Activated naive CD4-positive, alpha-beta T cell treated with anti-CD3 and anti-CD28 coated beads, Interleukin-2, amount 50 U/mL, for 24 hours (primary cell): ENCODE measurements around the gene GGT7.

Source experiments
- H3K27ac Mint-ChIP-seq: one replicate; pipeline ENCODE4 v1.8.0; 2021; ENCODE audit warnings: mild to moderate bottlenecking, mixed read lengths
- H3K27me3 Mint-ChIP-seq: one replicate; pipeline ENCODE4 v1.8.0; 2021; ENCODE audit warnings: mixed read lengths
- H3K36me3 Mint-ChIP-seq: one replicate; pipeline ENCODE4 v1.8.0; 2021; ENCODE audit warnings: mixed read lengths
- H3K4me1 Mint-ChIP-seq: one replicate; pipeline ENCODE4 v1.8.0; 2021; ENCODE audit warnings: mixed read lengths
- H3K4me3 Mint-ChIP-seq: one replicate; pipeline ENCODE4 v1.8.0; 2021; ENCODE audit warnings: mild to moderate bottlenecking, mixed read lengths
- H3K9me3 Mint-ChIP-seq: one replicate; pipeline ENCODE4 v1.8.0; 2021; ENCODE audit warnings: mixed read lengths

Gene GGT7

GRCh38 chr20:34871966-34872621 lies 562 bp downstream of the GGT7 start:
- H3K4me3 Mint-ChIP-seq = peak overlapping the region; percentile 92
- H3K9me3 Mint-ChIP-seq = no peaks in the 10 kb centered on the region
- peaks cover 2% of the 10 kb centered on the region for H3K36me3 Mint-ChIP-seq
- H3K27ac Mint-ChIP-seq = peak overlapping the region; percentile 84
- H3K27me3 Mint-ChIP-seq = no peaks in the 10 kb centered on the region
- H3K4me1 Mint-ChIP-seq = peaks cover 68% of the 10 kb centered on the region

- H3K9me3 Mint-ChIP-seq = no peaks in the 10 kb centered on the region
- no peak overlapping the region for H3K27ac Mint-ChIP-seq
- H3K27me3 Mint-ChIP-seq = no peaks in the 10 kb centered on the region
- H3K4me3 Mint-ChIP-seq = peak overlapping the region; percentile 92
- peaks cover 2% of the 10 kb centered on the region for H3K36me3 Mint-ChIP-seq
- H3K4me1 Mint-ChIP-seq = peaks cover 63% of the 10 kb centered on the region
Measured at GRCh38 chr20:34871320-34871926, 1.2 kb downstream of the GGT7 start.

- H3K9me3 Mint-ChIP-seq = no peaks in the 10 kb centered on the region
- peaks cover 4% of the 10 kb centered on the region for H3K36me3 Mint-ChIP-seq
- no peaks in the 10 kb centered on the region for H3K27me3 Mint-ChIP-seq
- peaks cover under 1% of the 10 kb centered on the region for H3K4me1 Mint-ChIP-seq
- H3K4me3 Mint-ChIP-seq = no peak overlapping the region
- H3K27ac Mint-ChIP-seq = no peak overlapping the region
Measured at GRCh38 chr20:34864216-34864615, 8.4 kb downstream of the GGT7 start.

- Mint-ChIP-seq H3K9me3 (no peaks in the 10 kb centered on the region), H3K27ac (no peak overlapping the region), H3K4me3 (no peak overlapping the region), H3K4me1 (no peaks in the 10 kb centered on the region), H3K36me3 (peaks cover 5% of the 10 kb centered on the region), H3K27me3 (no peaks in the 10 kb centered on the region)
Measured at GRCh38 chr20:34863421-34863965, 9.2 kb downstream of the GGT7 start.

- Mint-ChIP-seq H3K36me3 (peaks cover 10% of the 10 kb centered on the region), H3K9me3 (no peaks in the 10 kb centered on the region), H3K4me3 (no peak overlapping the region), H3K4me1 (no peaks in the 10 kb centered on the region), H3K27ac (no peak overlapping the region), H3K27me3 (no peaks in the 10 kb centered on the region)
Measured at GRCh38 chr20:34862724-34863123, 9.9 kb downstream of the GGT7 start.

GRCh38 chr20:34861386-34862084 lies 11.1 kb downstream of the GGT7 start:
- Mint-ChIP-seq H3K27me3 (no peaks in the 10 kb centered on the region), H3K27ac (no peak overlapping the region), H3K4me1 (no peaks in the 10 kb centered on the region), H3K36me3 (peaks cover 10% of the 10 kb centered on the region), H3K4me3 (no peak overlapping the region), H3K9me3 (no peaks in the 10 kb centered on the region)

GRCh38 chr20:34859826-34860545 lies 12.7 kb downstream of the GGT7 start:
- no peaks in the 10 kb centered on the region for H3K9me3 Mint-ChIP-seq
- no peaks in the 10 kb centered on the region for H3K4me1 Mint-ChIP-seq
- no peak overlapping the region for H3K27ac Mint-ChIP-seq
- peaks cover 10% of the 10 kb centered on the region for H3K36me3 Mint-ChIP-seq
- no peak overlapping the region for H3K4me3 Mint-ChIP-seq
- no peaks in the 10 kb centered on the region for H3K27me3 Mint-ChIP-seq

- H3K4me1 Mint-ChIP-seq = no peaks in the 10 kb centered on the region
- no peak overlapping the region for H3K27ac Mint-ChIP-seq
- no peaks in the 10 kb centered on the region for H3K9me3 Mint-ChIP-seq
- H3K4me3 Mint-ChIP-seq = no peak overlapping the region
- peaks cover 10% of the 10 kb centered on the region for H3K36me3 Mint-ChIP-seq
- H3K27me3 Mint-ChIP-seq = no peaks in the 10 kb centered on the region
Measured at GRCh38 chr20:34859367-34859766, 13.3 kb downstream of the GGT7 start.

GRCh38 chr20:34852298-34852697 lies 20.4 kb downstream of the GGT7 start:
- Mint-ChIP-seq H3K4me1 (no peaks in the 10 kb centered on the region), H3K27me3 (no peaks in the 10 kb centered on the region), H3K4me3 (no peak overlapping the region), H3K9me3 (no peaks in the 10 kb centered on the region), H3K36me3 (peaks cover 1% of the 10 kb centered on the region), H3K27ac (no peak overlapping the region)

- H3K36me3 Mint-ChIP-seq = peaks cover 1% of the 10 kb centered on the region
- H3K4me3 Mint-ChIP-seq = no peak overlapping the region
- no peaks in the 10 kb centered on the region for H3K9me3 Mint-ChIP-seq
- H3K27ac Mint-ChIP-seq = no peak overlapping the region
- H3K4me1 Mint-ChIP-seq = no peaks in the 10 kb centered on the region
- no peaks in the 10 kb centered on the region for H3K27me3 Mint-ChIP-seq
Measured at GRCh38 chr20:34850969-34851368, 21.7 kb downstream of the GGT7 start.

- no peaks in the 10 kb centered on the region for H3K4me1 Mint-ChIP-seq
- no peaks in the 10 kb centered on the region for H3K27me3 Mint-ChIP-seq
- peaks cover 1% of the 10 kb centered on the region for H3K36me3 Mint-ChIP-seq
- no peak overlapping the region for H3K27ac Mint-ChIP-seq
- H3K9me3 Mint-ChIP-seq = no peaks in the 10 kb centered on the region
- H3K4me3 Mint-ChIP-seq = no peak overlapping the region
Measured at GRCh38 chr20:34849778-34850177, 22.9 kb downstream of the GGT7 start.

GRCh38 chr20:34848597-34848996 lies 24.1 kb downstream of the GGT7 start:
- Mint-ChIP-seq H3K27ac (peak overlapping the region; percentile 30), H3K4me1 (no peaks in the 10 kb centered on the region), H3K36me3 (peaks cover 1% of the 10 kb centered on the region), H3K27me3 (no peaks in the 10 kb centered on the region), H3K4me3 (no peak overlapping the region), H3K9me3 (no peaks in the 10 kb centered on the region)

- Mint-ChIP-seq H3K9me3 (no peaks in the 10 kb centered on the region), H3K36me3 (peaks cover under 1% of the 10 kb centered on the region), H3K27ac (no peak overlapping the region), H3K4me1 (no peaks in the 10 kb centered on the region), H3K27me3 (no peaks in the 10 kb centered on the region), H3K4me3 (no peak overlapping the region)
Measured at GRCh38 chr20:34843421-34843820, 29.2 kb downstream of the GGT7 start.

- no peak overlapping the region for H3K4me3 Mint-ChIP-seq
- no peaks in the 10 kb centered on the region for H3K9me3 Mint-ChIP-seq
- no peaks in the 10 kb centered on the region for H3K4me1 Mint-ChIP-seq
- no peak overlapping the region for H3K27ac Mint-ChIP-seq
- no peaks in the 10 kb centered on the region for H3K27me3 Mint-ChIP-seq
- no peaks in the 10 kb centered on the region for H3K36me3 Mint-ChIP-seq
Measured at GRCh38 chr20:34842143-34842542, 30.5 kb downstream of the GGT7 start.

GRCh38 chr20:34834459-34834893 lies 38.2 kb downstream of the GGT7 start:
- H3K36me3 Mint-ChIP-seq = no peaks in the 10 kb centered on the region
- H3K4me1 Mint-ChIP-seq = no peaks in the 10 kb centered on the region
- peak overlapping the region; percentile 23 for H3K27ac Mint-ChIP-seq
- no peaks in the 10 kb centered on the region for H3K9me3 Mint-ChIP-seq
- no peak overlapping the region for H3K4me3 Mint-ChIP-seq
- peaks cover 5% of the 10 kb centered on the region for H3K27me3 Mint-ChIP-seq
